HTERT RPE-1 (cell line): ENCODE results near the gene BIK.
"Not testable (repeated sequence)": the region's sequence is repeated elsewhere in the genome, so short reads cannot be mapped to it uniquely, and the experiment has no call there.

Source experiments
- in situ Hi-C: fragments of 300-500 bp; cut with MboI; formaldehyde crosslinking; loops from 4 replicates; pipeline ENCODE4 v1.14.3; 2020; ENCODE audit warnings: low sequenced_read_pairs

BIK gene

GRCh38 chr22:43134553-43134952, 24.0 kb downstream of the BIK start:
- in situ Hi-C loops = no loop called here

GRCh38 chr22:43135565-43135964, 25.0 kb downstream of the BIK start:
- in situ Hi-C loops = no loop called here

DNA sequence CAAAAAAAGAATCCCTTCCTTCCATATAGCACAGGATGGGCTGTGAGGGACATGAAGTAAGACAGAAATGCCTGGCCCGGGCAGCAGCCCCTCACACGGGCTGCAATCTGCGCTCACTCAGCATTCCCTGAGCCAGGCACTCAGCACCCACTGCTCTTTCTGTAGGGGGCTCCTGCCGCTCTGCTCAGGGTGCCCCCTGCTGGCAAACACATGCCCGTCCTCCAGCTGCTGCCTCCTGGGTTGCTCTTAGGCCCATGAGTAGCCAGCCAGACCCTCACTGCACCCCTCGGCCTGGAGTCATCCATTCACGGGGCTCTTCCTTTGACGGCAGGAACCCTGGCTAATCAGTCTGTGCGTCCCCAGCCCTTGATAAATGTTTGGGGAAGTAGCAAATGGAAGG, 25.7 kb downstream of the BIK start:
- in situ Hi-C loops = no loop called here

GRCh38 chr22:43136801-43137200, 26.3 kb downstream of the BIK start:
- in situ Hi-C loops = no loop called here

GRCh38 chr22:43142880-43143562, 32.5 kb downstream of the BIK start, which contains the start of gene MCAT:
TSS of gene MCAT (minus strand) at chr22:43143398. CDS start at chr22:43143348, 50 bp downstream.
- in situ Hi-C loops = no loop called here

- in situ Hi-C loops = no loop called here
These were observed 34.4 kb downstream of the BIK start for GRCh38 chr22:43144949-43145348.

GRCh38 chr22:43145371-43145770, 34.8 kb downstream of the BIK start:
- in situ Hi-C loops = not testable (repeated sequence)

GRCh38 chr22:43146332-43146731, 35.8 kb downstream of the BIK start:
- in situ Hi-C loops = not testable (repeated sequence)

DNA sequence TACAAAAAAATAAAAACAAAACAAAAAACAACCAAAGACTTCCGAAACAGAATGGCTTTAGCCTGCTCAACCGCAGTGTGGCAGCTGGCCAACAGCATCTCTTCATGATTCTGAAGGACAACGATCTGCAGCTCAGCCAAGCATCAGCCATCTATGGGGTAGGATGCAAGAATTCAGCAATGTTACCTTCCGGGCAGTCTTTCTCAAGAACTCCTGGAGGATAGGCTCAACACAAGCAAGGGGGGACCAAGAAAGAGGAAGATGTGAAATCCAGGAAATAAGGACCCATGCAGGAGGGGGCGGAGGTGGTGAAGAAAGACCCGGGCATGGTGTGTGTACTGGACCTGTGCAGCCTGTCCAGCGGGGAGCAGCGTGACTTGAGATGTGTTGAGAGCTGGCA, 37.3 kb downstream of the BIK start:
- in situ Hi-C loops = no loop called here

- in situ Hi-C loops = no loop called here
These were observed 38.0 kb downstream of the BIK start for GRCh38 chr22:43148581-43148980.

GRCh38 chr22:43150731-43151206, 40.2 kb downstream of the BIK start:
- in situ Hi-C loops = no loop called here

GRCh38 chr22:43151251-43152002, 40.9 kb downstream of the BIK start, which contains the start of gene TSPO:
TSS of gene TSPO (plus strand) at chr22:43151559. CDS start at chr22:43159239, 7,680 bp downstream.
- in situ Hi-C loops = no loop called here

GRCh38 chr22:43152003-43152356, 41.4 kb downstream of the BIK start:
- in situ Hi-C loops = no loop called here

GRCh38 chr22:43152357-43153071, 42.0 kb downstream of the BIK start:
- in situ Hi-C loops = no loop called here

DNA sequence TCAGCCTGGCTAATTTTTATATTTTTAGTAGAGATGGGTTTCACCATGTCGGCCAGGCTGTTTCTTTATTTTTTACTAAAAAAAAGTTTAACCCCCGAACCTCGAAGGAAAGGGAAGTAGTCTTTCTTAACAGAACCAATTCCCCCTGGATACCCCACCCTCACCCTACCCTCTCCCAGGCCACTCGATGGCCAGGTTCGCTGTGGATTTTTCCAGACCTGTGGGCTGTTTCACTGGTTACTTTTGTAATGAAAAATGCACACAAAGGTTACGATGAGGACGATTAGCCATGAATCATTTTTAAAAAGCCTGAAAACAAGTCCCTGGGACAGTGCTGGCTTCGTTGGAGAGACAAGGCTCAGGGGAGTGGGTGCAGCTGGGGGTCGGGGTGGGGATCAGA, 43.3 kb downstream of the BIK start:
- in situ Hi-C loops = no loop called here

- in situ Hi-C loops = no loop called here
These were observed 44.5 kb downstream of the BIK start for GRCh38 chr22:43154887-43155536.

- in situ Hi-C loops = no loop called here
These were observed 45.2 kb downstream of the BIK start for GRCh38 chr22:43155789-43156188.

GRCh38 chr22:43156413-43156812, 45.9 kb downstream of the BIK start:
- in situ Hi-C loops = no loop called here

- in situ Hi-C loops = no loop called here
These were observed 47.5 kb downstream of the BIK start for GRCh38 chr22:43157874-43158546.

- in situ Hi-C loops = no loop called here
These were observed 48.4 kb downstream of the BIK start for GRCh38 chr22:43158778-43159483.
